ENCODE measurements around the gene GRIN3B.
"Not testable (repeated sequence)": the region's sequence is repeated elsewhere in the genome, so short reads cannot be mapped to it uniquely, and the experiment has no call there.

The GRIN3B gene

DNA sequence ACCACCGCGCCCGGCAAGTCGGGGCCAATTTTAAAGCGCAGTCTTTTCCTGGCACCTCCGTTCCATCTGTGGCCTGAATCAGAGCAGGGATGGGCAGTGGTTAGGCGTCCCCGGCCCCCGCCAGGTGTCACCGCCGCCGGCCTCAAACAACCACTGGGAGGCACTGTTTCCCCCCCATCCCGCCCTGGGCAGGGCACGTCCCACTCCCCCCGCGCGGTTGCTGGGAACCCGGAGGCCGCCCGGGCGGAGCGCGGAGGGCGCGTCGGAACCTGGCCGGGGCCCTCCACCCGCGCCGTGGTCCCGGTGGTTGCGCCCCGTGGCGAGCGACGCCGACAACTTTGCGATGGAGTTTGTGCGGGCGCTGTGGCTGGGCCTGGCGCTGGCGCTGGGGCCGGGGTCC lies at the start of gene GRIN3B:
TSS of gene GRIN3B (plus strand) at position 325 of the 400 bp plus-strand sequence. CDS start at position 344, 19 bp downstream.
- peak in 5 of 6 experiments; percentile 36 to 51 (median 49) for DNase-seq

DNA sequence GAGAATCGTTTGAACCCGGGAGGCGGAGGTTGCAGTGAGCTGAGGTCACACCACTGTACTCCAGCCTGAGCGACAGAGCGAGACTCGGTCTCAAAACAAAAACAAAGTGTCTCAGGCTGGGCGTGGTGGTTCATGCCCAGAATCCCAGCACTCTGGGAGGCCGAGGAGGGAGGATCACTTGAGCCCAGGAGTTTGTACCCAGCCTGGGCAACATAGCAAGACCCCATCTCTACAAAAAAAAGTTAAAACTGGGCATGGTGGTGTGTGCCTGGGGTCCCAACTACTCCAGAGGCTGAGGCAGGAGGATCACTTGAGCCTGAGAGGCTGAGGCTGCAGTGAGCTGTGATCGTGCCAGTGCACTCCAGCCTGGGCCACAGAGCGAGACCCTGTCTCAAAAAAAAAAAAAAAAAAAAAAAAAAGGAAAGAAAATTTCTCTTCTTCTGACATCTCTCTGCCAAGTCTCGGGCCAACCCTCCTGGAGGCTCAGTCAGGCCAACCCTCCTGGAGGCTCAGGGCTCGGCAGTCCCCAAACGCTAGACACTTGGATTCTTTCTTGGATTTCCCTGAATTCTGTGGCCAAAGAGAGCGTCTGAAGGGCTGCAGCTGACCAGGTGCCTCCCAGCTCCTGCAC lies 48.1 kb upstream of the GRIN3B start:
- DNase-seq: no peak

GRCh38 chr19:952680-953444 lies 47.4 kb upstream of the GRIN3B start:
- no peak for DNase-seq

- no peak for DNase-seq
Measured at GRCh38 chr19:953445-954271, 46.6 kb upstream of the GRIN3B start.

DNA sequence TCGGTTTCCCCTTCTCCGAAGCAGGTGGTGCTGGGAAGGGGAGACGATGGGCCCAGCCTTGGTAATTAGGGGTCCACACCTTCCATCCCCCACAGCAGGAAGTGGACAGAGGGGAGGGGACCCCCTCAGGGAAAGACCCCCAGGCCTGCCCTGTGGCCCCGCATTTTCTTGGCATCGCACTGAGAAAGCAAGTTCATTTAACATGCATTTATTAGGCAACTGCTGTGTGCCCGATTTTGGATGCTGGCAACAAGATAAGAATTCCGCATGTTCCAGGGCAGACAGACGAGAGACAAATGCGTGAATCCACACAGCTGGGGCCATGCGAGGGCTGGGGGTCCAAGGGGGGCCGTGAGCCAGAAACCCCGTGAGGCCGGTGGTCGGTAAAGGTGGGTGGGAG lies 45.9 kb upstream of the GRIN3B start:
- no peak for DNase-seq

DNA sequence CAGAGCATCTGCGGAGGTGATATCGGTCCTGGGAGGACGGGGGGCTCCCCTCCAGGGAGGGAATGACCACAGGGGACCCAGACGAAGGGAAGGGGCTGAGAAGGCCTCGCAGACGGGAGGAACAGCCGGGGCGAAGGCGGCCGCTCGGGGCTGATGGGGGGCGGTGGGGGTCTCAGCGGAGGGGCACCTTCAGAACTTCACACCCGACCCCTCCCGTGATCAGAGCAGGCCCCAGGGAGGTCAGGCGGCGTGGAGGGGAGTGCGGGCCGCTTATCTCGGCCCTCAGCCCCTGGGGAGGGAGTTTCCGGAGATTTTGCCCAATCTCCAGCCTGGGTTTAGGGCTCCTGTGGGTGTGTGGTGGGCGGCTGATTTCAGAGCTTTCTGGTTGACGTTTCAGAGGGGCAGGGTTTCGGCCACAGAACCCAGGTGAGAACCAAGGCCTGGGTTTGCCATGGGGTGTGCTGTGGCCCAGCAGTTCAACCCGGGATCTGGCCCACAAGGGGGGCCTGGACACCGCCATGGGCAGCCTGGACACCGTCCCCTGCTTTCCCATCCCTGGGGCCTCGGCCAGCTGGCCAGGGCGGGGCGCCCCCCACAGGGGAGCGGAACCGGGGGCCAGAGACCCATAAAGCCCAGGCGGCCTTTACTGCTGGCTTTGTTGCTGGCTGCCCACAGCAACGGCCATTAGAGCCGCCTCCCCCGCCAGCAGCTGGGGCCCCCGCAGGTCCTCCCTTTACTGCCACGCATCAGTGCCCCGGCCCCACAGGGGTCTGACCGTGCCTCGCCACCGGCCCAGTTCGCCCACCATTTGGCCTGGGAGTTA lies 45.3 kb upstream of the GRIN3B start:
- DNase-seq: no peak

DNA sequence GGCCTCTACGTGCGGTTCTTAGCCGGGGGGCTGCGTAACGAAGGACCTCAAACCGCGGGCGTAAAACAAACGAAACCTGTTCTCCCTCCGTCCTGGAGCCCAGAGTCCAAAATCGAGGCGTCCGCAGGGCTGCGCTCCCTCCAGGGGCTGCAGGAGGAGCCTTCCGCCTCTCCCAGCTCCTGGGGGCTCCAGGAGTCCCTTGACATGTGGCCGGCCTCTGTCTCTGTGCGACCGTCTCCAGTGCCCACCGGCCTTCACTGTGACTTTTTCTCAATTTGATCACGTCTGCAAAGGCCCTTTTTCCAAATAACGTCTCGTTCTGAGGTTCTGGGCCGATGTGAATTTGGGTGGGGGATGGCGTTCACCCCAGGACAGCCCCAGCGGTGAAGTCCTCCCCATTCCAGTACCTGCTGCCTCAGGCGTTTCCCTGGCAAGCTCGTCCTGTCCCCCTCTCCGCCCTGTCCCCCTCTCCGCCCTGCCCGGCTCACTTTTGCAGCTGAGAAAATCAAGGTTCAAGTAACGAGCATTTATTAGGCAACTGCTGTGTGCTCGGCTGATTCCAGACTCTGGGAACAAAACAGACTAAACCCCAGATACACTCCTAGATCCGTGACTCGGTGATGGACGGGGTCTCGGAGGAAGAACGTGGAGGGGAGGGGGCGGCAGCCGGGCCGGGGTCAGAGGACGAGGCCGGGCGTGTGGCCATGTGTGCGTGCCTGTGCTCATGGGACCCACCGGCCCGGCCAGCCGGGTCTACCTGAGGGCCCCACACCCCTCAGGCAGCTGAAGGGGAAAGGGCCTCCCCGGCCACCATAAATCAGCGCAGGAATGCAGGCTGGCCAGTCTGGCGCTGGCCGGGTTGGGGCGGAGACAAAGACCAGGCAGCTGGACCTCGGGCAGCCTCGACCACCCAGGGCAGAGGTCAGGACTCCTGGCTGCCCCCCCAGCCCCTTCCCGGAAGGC lies 44.1 kb upstream of the GRIN3B start:
- no peak for DNase-seq

DNA sequence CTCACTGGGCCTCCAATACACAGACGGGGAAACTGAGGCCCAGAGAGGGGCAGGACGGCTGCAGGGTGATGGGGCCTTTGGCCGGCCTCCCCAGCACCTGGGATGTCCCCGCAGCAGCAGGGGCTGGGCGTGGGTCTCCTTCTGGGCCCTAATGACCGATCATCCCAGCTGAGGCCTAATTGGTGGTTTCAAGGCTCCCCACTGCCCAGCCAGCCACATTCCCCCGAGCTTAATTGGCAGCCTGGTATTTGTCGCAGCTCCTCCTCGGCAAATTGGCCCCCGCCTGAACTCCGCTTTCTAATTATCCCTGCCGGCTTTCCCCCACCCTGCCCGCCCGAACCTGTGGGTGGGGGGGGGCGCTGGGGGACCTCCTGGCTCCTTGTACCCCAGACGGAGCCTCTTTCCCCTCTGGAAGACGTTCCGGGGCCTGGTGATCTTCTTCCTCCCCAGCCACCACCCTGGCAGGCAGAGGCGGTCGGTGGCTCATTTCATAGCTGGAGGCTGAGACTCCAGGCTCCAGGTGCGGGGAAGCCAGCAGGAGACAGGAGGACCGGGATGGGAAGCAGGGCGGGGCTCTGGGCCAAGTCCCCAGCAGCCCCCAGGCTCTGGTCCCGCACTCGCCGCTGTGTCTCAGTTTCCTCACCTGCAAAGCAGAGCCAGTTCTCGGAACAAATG lies 43.3 kb upstream of the GRIN3B start:
- DNase-seq: no peak

DNA sequence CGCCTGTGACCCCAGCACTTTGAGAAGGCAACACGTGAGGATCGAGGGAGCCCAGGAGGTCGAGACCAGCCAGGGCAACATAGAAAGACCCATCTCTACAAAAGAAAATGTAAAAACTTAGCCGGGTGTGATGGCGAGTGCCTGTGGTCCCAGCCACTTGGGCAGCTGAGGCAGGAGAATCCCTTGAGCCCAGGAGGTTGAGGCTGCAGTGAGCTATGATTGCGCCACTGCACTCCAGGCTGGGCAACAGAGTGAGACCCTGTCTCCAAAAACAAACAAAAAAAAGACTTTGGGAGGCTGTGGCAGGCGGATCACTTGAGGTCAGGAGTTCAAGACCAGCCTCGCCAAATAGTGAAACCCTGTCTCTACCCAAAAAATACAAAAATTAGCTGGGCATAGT lies 42.6 kb upstream of the GRIN3B start:
- not testable (repeated sequence) for DNase-seq

DNA sequence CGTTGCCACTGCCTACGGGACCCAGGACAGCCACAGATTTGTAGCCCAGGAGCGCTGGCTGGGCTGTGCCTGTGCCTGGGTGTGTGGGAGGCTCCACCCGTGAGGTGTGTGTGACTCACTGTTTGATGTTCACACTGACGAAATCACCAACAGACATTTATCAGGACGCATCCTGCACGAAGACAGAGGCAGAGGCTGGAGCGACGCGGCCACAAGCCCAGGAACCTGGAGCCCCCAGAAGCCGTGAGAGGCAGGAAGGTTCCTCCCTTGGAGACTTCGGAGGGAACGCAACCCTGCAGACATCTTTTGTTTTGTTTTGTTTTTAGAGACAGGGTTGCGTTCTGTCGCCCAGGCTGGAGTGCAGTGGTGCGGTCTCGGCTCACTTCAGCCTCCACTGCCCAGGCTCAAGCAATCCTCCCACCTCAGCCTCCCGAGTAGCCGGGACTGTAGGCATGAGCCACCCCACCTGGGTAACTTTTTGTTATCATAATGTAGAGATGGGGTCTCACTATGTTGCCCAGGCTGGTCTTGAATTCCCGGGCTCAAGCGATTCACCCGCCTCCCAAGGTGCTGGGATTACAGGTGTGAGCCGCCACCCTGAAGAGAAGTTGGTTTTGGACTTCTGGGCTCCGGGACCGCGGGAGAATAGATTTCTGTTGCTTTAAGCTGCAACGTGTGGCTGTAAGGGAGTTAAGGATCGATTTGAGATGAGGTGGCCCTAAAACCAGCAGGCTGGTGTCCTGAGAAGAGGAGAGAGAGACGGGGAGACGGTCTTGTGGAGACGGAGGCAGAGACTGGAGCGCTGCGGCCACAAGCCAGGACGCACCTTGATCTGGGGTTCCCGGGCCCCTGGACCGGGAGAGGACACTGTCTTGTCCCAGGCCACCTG lies 41.0 kb upstream of the GRIN3B start:
- no peak for DNase-seq

GRCh38 chr19:960020-960419 lies 40.2 kb upstream of the GRIN3B start:
- DNase-seq: no peak

GRCh38 chr19:960601-960938 lies 39.6 kb upstream of the GRIN3B start:
- no peak for DNase-seq

DNA sequence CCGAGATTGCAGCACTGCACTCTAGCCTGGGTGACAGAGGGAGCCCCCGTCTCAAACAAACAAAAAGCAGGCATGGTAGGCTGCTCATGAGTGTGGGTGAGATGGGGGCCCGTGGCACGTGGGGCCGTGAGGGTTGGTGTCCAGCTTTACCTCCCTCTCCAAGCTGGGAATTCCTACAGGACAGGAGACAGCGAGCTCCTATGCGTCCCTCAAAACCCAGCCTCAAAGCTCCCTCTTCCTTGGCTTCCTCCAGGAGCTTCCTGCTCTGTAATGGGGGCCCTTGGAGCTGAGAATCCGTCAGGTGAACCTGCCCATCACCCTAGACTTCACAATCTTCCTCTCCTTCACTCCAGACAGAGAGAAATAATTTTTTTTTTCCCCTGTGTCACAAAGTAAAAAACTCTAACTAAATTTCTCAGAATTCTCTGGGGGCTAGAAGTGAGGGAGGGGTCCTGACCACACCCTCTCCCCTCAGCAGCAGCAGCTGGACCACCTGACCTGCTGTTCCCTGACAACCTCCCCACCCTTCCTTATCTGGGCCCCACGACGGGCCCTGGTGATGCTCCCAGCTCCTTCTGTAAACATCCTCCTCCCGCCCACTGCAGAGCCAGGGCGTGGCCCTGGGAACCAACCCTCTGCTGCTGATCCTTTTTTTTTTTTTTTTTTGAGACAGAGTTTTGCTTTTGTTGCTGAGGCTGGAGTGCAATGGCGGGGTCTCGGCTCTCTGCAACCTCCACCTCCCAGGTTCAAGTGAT lies 38.2 kb upstream of the GRIN3B start:
- no peak for DNase-seq

- DNase-seq: no peak
Measured at GRCh38 chr19:962683-963400, 37.4 kb upstream of the GRIN3B start.

DNA sequence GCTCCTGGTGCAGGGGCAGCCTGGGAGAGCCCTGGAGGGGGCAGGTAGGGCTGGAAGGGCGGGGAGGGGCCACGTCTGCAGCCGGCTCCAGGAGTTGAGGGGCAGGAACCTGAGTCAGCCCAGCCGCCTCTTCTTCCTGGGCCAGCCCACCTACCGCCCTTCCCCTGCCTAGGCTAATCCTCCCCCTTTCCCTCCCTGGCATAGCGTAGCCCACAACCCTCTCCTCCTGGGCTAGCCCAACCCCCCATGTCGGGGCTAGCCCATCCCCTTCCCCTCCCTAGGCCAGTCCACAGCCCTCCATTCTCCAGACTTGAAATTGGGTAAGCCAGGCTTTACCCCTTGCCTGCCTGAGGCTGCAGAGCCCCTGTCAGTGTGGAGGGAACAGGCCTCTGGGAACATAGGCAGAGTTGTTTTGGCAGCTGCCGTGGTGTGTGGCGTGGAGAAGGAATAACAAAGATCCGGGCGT lies 36.7 kb upstream of the GRIN3B start:
- no peak for DNase-seq

- no peak for DNase-seq
Measured at GRCh38 chr19:964116-964520, 36.1 kb upstream of the GRIN3B start.

DNA sequence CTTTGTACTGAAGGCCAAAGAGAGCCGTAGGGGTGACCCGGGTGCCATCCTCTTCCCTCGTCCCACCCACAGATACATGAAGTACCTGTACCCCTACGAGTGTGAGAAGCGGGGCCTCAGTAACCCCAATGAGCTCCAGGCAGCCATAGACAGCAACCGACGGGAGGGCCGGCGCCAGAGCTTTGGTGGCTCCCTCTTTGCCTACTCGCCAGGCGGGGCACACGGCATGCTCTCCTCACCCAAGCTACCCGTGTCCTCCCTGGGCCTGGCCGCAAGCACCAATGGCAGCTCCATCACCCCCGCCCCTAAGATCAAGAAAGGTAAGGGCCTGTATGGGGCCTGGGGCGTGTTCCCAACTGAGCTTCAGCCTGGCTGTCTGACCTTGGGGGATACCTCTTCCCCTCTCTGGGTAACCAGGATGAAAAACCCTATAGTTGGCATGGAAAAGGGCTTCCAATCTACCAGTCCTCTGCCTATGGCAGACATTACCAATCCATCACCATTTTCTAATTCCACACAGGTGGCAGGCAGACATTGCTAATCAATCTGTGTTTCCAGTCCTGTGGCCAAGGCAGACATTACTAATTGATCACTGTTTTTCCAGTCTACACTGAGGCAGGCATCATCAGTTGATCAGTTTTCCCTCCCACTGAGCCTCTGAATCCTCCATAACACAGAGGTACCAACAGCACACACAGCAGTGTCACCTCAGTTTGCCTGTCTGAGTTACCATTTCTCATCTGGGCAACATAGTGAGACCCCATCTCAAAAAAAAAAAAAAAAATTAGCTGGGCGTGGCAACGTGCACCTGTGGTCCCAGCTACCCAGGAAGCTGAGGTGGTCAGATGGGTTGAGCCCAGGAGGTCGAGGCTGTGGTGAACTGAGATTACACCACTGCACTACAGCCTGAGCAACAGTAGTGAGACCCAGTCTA lies 35.2 kb upstream of the GRIN3B start:
- no peak for DNase-seq

All from stimulated activated naive CD4-positive, alpha-beta T cell (primary cell).